Heart left ventricle (tissue), 16 donors: Measurements from ENCODE around the gene MCC. TPM values are rescaled to one million over a fixed set of nuclear protein-coding genes. Genes with fewer than 3 reads are reported as not detected.
A peak's percentile ranks its signal among the peaks of the same experiment; 100 is the strongest.

Source experiments
- ATAC-seq, 4 donors: fragments of 200-7000 bp; cut with Tn5 transposase; one replicate each; pipeline ENCODE4 v1.9.1; 2020 to 2022; ENCODE audit warnings: moderate library complexity in 4 of 4, mild to moderate bottlenecking in 3 of 4, moderate number of reproducible peaks in 1 of 4
- DNase-seq, 5 donors: peaks; one replicate each; pipeline ENCODE4 v3.0.0-alpha.2; 2020
- H3K27ac ChIP-seq, 12 donors: fragments of 200-600 bp; sonication (generic) in 4 of 12; one replicate each; pipeline versions ENCODE4 v1.5.0 to v1.8.0; 2016 to 2022; ENCODE audit warnings: mild to moderate bottlenecking in 2 of 12
- H3K27me3 ChIP-seq, 9 donors: fragments of 200-600 bp; sonication (generic) in 2 of 9; one replicate each; pipeline versions ENCODE4 v1.5.1 to v1.8.0; 2016 to 2022; ENCODE audit warnings: mild to moderate bottlenecking in 3 of 9
- H3K36me3 ChIP-seq, 9 donors: fragments of 200-600 bp; sonication (generic) in 2 of 9; one replicate each; pipeline versions ENCODE4 v1.5.0 to v1.8.0; 2018 to 2022; ENCODE audit warnings: mild to moderate bottlenecking in 2 of 9
- H3K4me1 ChIP-seq, 12 donors: fragments of 200-600 bp; sonication (generic) in 4 of 12; one replicate each; pipeline versions ENCODE4 v1.5.0 to v1.8.0; 2016 to 2022; ENCODE audit warnings: mild to moderate bottlenecking in 3 of 12
- H3K4me3 ChIP-seq, 12 donors: fragments of 200-600 bp; sonication (generic) in 4 of 12; one replicate each; pipeline versions ENCODE4 v1.5.0 to v1.8.0; 2017 to 2022; ENCODE audit warnings: mild to moderate bottlenecking in 9 of 12, moderate library complexity in 4 of 12
- H3K9me3 ChIP-seq, 12 donors: fragments of 200-600 bp; sonication (generic) in 4 of 12; one replicate each; pipeline versions ENCODE4 v1.5.0 to v1.8.0; 2016 to 2022; ENCODE audit warnings: mild to moderate bottlenecking in 1 of 12
- POLR2A ChIP-seq, 2 donors: fragments of 450-650 bp; IDR thresholded peaks; one replicate each; pipeline ENCODE4 v1.6.1; 2017; ENCODE audit warnings: antibody characterized with exemption in 2 of 2, mild to moderate bottlenecking in 2 of 2, moderate library complexity in 2 of 2
- WGBS, 4 donors: extraction: QIAGEN DNeasy Blood & Tissue Kit in 2 of 4; methylation state at CpG; one replicate each; pipeline versions ENCODE4 v1.1.5 to v1.1.7; 2013 to 2018; 5-methylcytosine and 5-hydroxymethylcytosine counted together
- intact Hi-C, 10 donors: fragments of 100-400 bp; cut with DNase I; formaldehyde crosslinking; loops; one replicate each; pipeline versions ENCODE4 v1.11.1 to v1.14.2; 2022
- polyA plus RNA-seq, 2 donors: library from polyadenylated mRNA; stranded (reverse); fragments of 200-250 nt; gene quantifications; one replicate each; pipeline ENCODE4 v1.2.3, GENCODE V29; 2013
- total RNA-seq, 9 donors: library from RNA; depleted of rRNA in 2 of 9; stranded (reverse); fragments of >200 nt in 2 of 9; fragmentation: NEBNext Ultra II Directional in 3 of 9; extraction: Animal tissue kit (Norgen Biotek cat#: 25700) in 3 of 9; gene quantifications; one replicate each; pipeline versions ENCODE4 v1.1.0 to v1.2.4, GENCODE V29; 2016 to 2023
- TF ChIP-seq, protein P1 (sequence below), 12 donors: fragments of 200-600 bp; sonication (generic) in 4 of 12; IDR thresholded peaks; one replicate each; pipeline versions ENCODE4 v1.5.0 to v1.8.0; 2018 to 2022; ENCODE audit warnings: antibody characterized with exemption in 12 of 12, mild to moderate bottlenecking in 5 of 12
- donor health status: ischemic (EF 13 %, LVEDD 7.1; RV severe dilation, severe dysfunction).
- donor health status: healthy with polysubstance abuse.
- donor health status: DM: no; HTN: yes; CAD: no.
- donor health status: DM: no; HTN: no; CAD: no.
- donor health status: ischemic (EF 25% LVEDD 6.9; RV normal size, moderate dysfunction).
- donor health status: ischemic (EF 25% LVEDD 5.7; RV mildly dilated, moderate dysfunction).
- donor health status: healthy.
- donor health status: DM: yes; HTN: yes; CAD: no.
- donor health status: ischemic (EF 35%, LVEDD 5.7; RV mildly dilated, moderate dysfunction).
- donor health status: nonischemic (EF 11% LVEDD 7.7; RV severe dilation, severe dysfunction).
- donor health status: DM: yes; HTN: yes; CAD: no.
- donor health status: PGD.
- donor health status: ischemic (EF 29% LVEDD 5.4; RV normal size, mild dysfunction).
- donor health status: nonischemic (EF 23%, LVEDD 6.1; RV moderate dilation, normal function).

Gene MCC
- total and polyA plus RNA-seq, 11 donors: 6.1 to 33.8 (median 24.3) TPM

DNA sequence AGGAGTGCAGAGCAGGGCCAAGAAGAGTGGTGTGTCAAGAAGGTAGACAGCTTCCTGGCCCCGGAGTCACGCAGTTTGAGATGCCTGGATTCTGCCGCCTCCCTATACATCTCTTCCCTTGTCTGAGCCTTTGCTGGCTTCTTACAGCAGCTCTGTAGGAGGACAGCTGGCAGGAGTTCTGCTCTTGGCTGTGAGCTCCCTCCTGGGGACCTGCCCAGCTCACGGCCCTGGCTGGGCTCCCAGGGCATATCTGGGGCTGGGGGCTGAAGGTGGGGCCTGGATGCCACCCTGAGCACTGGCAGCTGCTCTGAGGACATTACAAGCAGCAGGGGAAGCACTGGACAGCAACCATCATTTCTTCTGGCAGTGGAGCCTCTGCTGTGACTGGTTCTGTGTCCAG is 52.7 kb downstream of the MCC start:
- TF ChIP-seq, protein P1, sequence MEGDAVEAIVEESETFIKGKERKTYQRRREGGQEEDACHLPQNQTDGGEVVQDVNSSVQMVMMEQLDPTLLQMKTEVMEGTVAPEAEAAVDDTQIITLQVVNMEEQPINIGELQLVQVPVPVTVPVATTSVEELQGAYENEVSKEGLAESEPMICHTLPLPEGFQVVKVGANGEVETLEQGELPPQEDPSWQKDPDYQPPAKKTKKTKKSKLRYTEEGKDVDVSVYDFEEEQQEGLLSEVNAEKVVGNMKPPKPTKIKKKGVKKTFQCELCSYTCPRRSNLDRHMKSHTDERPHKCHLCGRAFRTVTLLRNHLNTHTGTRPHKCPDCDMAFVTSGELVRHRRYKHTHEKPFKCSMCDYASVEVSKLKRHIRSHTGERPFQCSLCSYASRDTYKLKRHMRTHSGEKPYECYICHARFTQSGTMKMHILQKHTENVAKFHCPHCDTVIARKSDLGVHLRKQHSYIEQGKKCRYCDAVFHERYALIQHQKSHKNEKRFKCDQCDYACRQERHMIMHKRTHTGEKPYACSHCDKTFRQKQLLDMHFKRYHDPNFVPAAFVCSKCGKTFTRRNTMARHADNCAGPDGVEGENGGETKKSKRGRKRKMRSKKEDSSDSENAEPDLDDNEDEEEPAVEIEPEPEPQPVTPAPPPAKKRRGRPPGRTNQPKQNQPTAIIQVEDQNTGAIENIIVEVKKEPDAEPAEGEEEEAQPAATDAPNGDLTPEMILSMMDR (IDR thresholded peaks at IDR 0.05): no peak
- no peak for TF ChIP-seq POLR2A (IDR thresholded peaks at IDR 0.05)
- Histone ChIP-seq H3K27me3 (no peaks in the 10 kb centered on the region), H3K4me3 (no peak overlapping the region), H3K9me3 (no peaks in the 10 kb centered on the region), H3K36me3 (no peaks in the 10 kb centered on the region), H3K4me1 (peaks cover 0 to 11% (median 5%) of the 10 kb centered on the region in 12 donors), H3K27ac (no peak overlapping the region)
- ATAC-seq (peak; percentile 61 to 76 (median 74)), DNase-seq (peak in 1 of 5 donors; percentile 55)
- intact Hi-C loops: loop anchor here in 1 of 10 donors (5.0 kb wide), 1 partner anchor 72 kb away; no protein-coding TSS in a partner anchor
- WGBS, 4 donors: 22 to 52% (median 44%) methylated on average over 4 of the region's 4 CpGs

DNA sequence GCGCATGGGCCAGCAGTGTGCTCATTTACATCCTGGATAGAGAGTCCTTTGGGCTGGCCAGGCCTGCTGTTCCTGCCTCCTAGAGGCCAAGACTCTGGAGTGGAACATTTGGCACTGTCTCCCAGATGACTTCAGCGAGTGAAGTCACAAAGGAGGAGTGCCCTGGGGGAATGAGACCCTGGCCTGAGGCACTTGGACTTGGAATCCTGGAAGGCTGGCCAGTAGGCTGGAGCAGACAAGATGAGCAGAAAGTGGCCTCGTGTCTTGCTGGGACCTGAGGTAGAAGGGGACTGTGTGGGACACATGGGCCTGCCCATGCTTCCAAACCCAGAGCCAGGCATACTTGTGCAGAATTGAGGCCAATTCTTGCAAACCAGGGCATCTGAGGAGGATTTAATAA is 53.4 kb downstream of the MCC start, which contains the start of gene TSSK1B:
TSS of gene TSSK1B (minus strand) at position 101 of the 400 bp plus-strand sequence. CDS start 150 bp downstream, outside the sequence.
- WGBS, 4 donors: 49 to 87% (median 82%) methylated on average over 3 of the region's 3 CpGs
- no peaks in the 10 kb centered on the region for H3K27me3 ChIP-seq
- H3K36me3 ChIP-seq: no peaks in the 10 kb centered on the region
- ATAC-seq (no peak), DNase-seq (no peak)
- no peaks in the 10 kb centered on the region for H3K9me3 ChIP-seq
- intact Hi-C loops: loop anchor here in 1 of 10 donors (5.0 kb wide), 1 partner anchor 72 kb away; no protein-coding TSS in a partner anchor
- H3K27ac ChIP-seq: no peak within 1 kb of the TSS
- H3K4me3 ChIP-seq: no peak within 1 kb of the TSS
- H3K4me1 ChIP-seq: peaks cover 0 to 11% (median 5%) of the 10 kb centered on the region in 12 donors
- TF ChIP-seq, protein P1 (IDR thresholded peaks at IDR 0.05): no peak
- TF ChIP-seq POLR2A (IDR thresholded peaks at IDR 0.05): no peak

DNA sequence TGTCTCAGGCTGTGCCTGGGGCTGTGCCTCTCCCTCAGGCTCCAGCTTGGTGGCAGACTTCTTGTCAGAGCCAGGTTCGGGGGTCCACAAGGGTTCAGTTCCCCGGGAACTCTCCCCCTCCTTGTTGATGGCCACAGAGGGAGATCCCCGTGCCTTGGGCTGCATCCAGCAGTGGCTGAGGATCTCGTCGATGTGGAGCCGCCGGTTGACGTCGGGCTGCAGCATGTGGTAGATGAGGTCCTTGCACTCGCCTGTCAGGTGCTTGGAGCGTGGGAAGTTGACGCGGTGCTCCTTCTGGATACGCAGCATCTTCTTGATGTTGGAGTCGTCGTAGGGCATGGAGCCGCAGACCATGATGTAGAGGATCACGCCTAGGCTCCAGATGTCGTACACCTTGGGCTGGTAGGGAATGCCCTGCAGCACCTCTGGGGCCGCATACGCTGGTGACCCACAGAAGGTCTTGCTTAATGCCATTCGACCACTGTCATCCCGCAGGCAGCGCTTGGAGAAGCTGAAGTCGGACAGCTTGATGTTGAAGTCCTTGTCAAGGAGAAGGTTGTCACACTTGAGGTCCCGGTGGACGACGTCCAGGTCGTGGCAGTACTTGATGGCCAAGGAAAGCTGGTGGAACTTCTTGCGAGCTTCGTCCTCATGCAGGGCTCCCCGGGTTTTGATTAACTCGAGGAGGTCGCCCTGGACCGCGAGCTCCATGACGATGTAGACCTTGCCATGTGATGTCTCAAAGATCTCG is 54.2 kb downstream of the MCC start:
- DNase-seq (no peak), ATAC-seq (no peak)
- H3K36me3 ChIP-seq: no peaks in the 10 kb centered on the region
- TF ChIP-seq, protein P1 (IDR thresholded peaks at IDR 0.05): no peak
- TF ChIP-seq POLR2A (IDR thresholded peaks at IDR 0.05): no peak
- no peaks in the 10 kb centered on the region for H3K9me3 ChIP-seq
- intact Hi-C loops: no loop called here
- no peak overlapping the region for H3K27ac ChIP-seq
- no peak overlapping the region for H3K4me3 ChIP-seq
- 96 to 98% (median 96%) methylated on average over 30 to 38 of the region's 38 CpGs for WGBS, 4 donors
- H3K27me3 ChIP-seq: no peaks in the 10 kb centered on the region
- H3K4me1 ChIP-seq: peaks cover 0 to 11% (median 5%) of the 10 kb centered on the region in 12 donors

DNA sequence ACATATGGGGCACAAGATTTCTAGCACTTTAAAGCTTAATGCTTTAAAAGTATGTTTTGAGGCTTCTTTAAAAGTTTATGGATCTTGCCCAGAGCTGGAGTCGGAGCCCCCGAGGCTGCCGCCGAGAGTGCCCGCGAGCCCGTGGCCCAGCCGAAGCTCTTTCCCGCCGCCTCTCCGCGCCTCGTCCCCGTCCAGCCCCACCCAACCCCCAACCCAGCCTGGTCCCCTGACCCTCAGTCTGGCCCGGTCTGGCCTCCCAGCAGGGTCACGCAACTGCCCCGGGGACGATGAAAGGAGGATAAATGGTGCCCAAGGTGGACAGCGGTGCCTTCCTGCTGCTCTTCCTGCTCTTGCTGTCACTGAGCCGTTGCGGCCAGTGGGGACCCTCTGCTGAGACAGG is 55.2 kb downstream of the MCC start:
- WGBS, 4 donors: 85 to 96% (median 92%) methylated on average over 18 to 21 of the region's 21 CpGs
- intact Hi-C loops: no loop called here
- TF ChIP-seq, protein P1 (IDR thresholded peaks at IDR 0.05): no peak
- TF ChIP-seq POLR2A (IDR thresholded peaks at IDR 0.05): no peak
- Histone ChIP-seq H3K9me3 (no peaks in the 10 kb centered on the region), H3K36me3 (no peaks in the 10 kb centered on the region), H3K27me3 (no peaks in the 10 kb centered on the region), H3K4me1 (peaks cover 0 to 11% (median 5%) of the 10 kb centered on the region in 12 donors), H3K27ac (no peak overlapping the region), H3K4me3 (no peak overlapping the region)
- ATAC-seq (no peak), DNase-seq (no peak)
